H9 (cell line): ENCODE data around the gene STX8. TPM values are rescaled to one million over a fixed set of nuclear protein-coding genes. Genes with fewer than 3 reads are reported as not detected.

Source experiments
- DNase-seq: peaks from one replicate; pipeline ENCODE4 v3.0.0-alpha.2; 2017
- H2AFZ ChIP-seq: one replicate; pipeline ENCODE4 v1.6.1; 2013; ENCODE audit warnings: mild to moderate bottlenecking, low read length, control low read depth, moderate library complexity
- H2AK5ac ChIP-seq: 2 replicates; pipeline ENCODE4 v1.6.1; 2013; ENCODE audit warnings: low read length, control low read depth, mixed read lengths; ENCODE audit not compliant: insufficient read length
- H2BK120ac ChIP-seq: one replicate; pipeline ENCODE4 v1.6.1; 2013; ENCODE audit warnings: low read depth, mild to moderate bottlenecking, low read length, control low read depth, inconsistent platforms; ENCODE audit not compliant: poor library complexity, severe bottlenecking
- H2BK12ac ChIP-seq: 2 replicates; pipeline ENCODE4 v1.6.1; 2013; ENCODE audit warnings: low read length, control low read depth, mixed read lengths, low read depth; ENCODE audit not compliant: insufficient read length
- H2BK15ac ChIP-seq: 2 replicates; pipeline ENCODE4 v1.6.1; 2013; ENCODE audit warnings: low read depth, low read length, control low read depth
- H2BK20ac ChIP-seq: one replicate; pipeline ENCODE4 v1.6.1; 2013; ENCODE audit warnings: low read depth, mild to moderate bottlenecking, low read length, control low read depth, inconsistent platforms; ENCODE audit not compliant: poor library complexity, severe bottlenecking
- H2BK5ac ChIP-seq: 2 replicates; pipeline ENCODE4 v1.6.1; 2013; ENCODE audit warnings: low read length, control low read depth, mixed read lengths; ENCODE audit not compliant: insufficient read length
- H3K14ac ChIP-seq: 2 replicates; pipeline ENCODE4 v1.6.1; 2013; ENCODE audit warnings: low read length, control low read depth; ENCODE audit not compliant: insufficient read depth
- H3K18ac ChIP-seq: 2 replicates; pipeline ENCODE4 v1.6.1; 2013; ENCODE audit warnings: low read depth, mild to moderate bottlenecking, mixed read lengths, low read length, control low read depth; ENCODE audit not compliant: insufficient read length
- H3K23ac ChIP-seq: 2 replicates; pipeline ENCODE4 v1.6.1; 2013; ENCODE audit warnings: low read length, control low read depth, mixed read lengths, low read depth; ENCODE audit not compliant: insufficient read length
- H3K23me2 ChIP-seq: 2 replicates; pipeline ENCODE4 v1.6.1; 2013; ENCODE audit warnings: low read depth, mild to moderate bottlenecking, mixed read lengths, low read length, control low read depth; ENCODE audit not compliant: insufficient read length, poor library complexity, severe bottlenecking
- H3K27ac ChIP-seq: 2 replicates; pipeline ENCODE4 v1.5.1; 2013; ENCODE audit warnings: low read length, control low read depth, mixed read lengths, low read depth; ENCODE audit not compliant: insufficient read length
- H3K27me3 ChIP-seq: 2 replicates; pipeline ENCODE4 v1.6.1; 2013; ENCODE audit warnings: low read length, control low read depth, inconsistent platforms; ENCODE audit not compliant: insufficient read depth
- H3K4ac ChIP-seq: 2 replicates; pipeline ENCODE4 v1.6.1; 2013; ENCODE audit warnings: low read depth, mild to moderate bottlenecking, control low read depth, inconsistent platforms, low read length, moderate library complexity
- H3K4me1 ChIP-seq: 2 replicates; pipeline ENCODE4 v1.6.1; 2013; ENCODE audit warnings: low read length, control low read depth, inconsistent platforms; ENCODE audit not compliant: insufficient read depth
- H3K4me2 ChIP-seq: 2 replicates; pipeline ENCODE4 v1.6.1; 2013; ENCODE audit warnings: low read length, control low read depth, mixed read lengths; ENCODE audit not compliant: insufficient read length, insufficient read depth
- H3K56ac ChIP-seq: 2 replicates; pipeline ENCODE4 v1.6.1; 2013; ENCODE audit warnings: low read depth, mild to moderate bottlenecking, mixed read lengths, low read length, control low read depth; ENCODE audit not compliant: insufficient read length
- H3K79me1 ChIP-seq: 2 replicates; pipeline ENCODE4 v1.6.1; 2013; ENCODE audit warnings: low read depth, mild to moderate bottlenecking, moderate library complexity, low read length, control low read depth, inconsistent platforms; ENCODE audit not compliant: insufficient read depth, poor library complexity, severe bottlenecking
- H3K79me2 ChIP-seq: 2 replicates; pipeline ENCODE4 v1.6.1; 2013; ENCODE audit warnings: low read length, control low read depth, inconsistent platforms; ENCODE audit not compliant: insufficient read depth
- H3K9ac ChIP-seq: 2 replicates; pipeline ENCODE4 v1.6.1; 2013; ENCODE audit warnings: low read length, control low read depth, mixed read lengths; ENCODE audit not compliant: insufficient read length; ENCODE audit errors: extremely low read depth
- H3K9me3 ChIP-seq: one replicate; pipeline ENCODE4 v1.6.1; 2013; ENCODE audit warnings: low read depth, low read length, inconsistent platforms; ENCODE audit not compliant: control insufficient read depth
- H3T11ph ChIP-seq: one replicate; pipeline ENCODE4 v1.6.1; 2013; ENCODE audit warnings: mild to moderate bottlenecking, low read length, control low read depth, inconsistent platforms
- H4K20me1 ChIP-seq: one replicate; pipeline ENCODE4 v1.6.1; 2013; ENCODE audit not compliant: control insufficient read depth, insufficient read length, insufficient read depth
- H4K5ac ChIP-seq: 2 replicates; pipeline ENCODE4 v1.6.1; 2013; ENCODE audit warnings: low read depth, mild to moderate bottlenecking, mixed read lengths, low read length, control low read depth; ENCODE audit not compliant: insufficient read length
- H4K8ac ChIP-seq: replicated peaks from 2 replicates; pipeline ENCODE4 v1.6.1; 2013; ENCODE audit warnings: low read length, control low read depth, mixed read lengths, low read depth; ENCODE audit not compliant: insufficient read length
- H4K91ac ChIP-seq: 2 replicates; pipeline ENCODE4 v1.6.1; 2013; ENCODE audit warnings: low read depth, mild to moderate bottlenecking, moderate library complexity, mixed read lengths, low read length, control low read depth; ENCODE audit not compliant: insufficient read length
- H3K27ac Mint-ChIP-seq, 3 experiments: 2 replicates in 2 of 3; 3 replicates in 1 of 3; pipeline ENCODE4 v1.8.0; 2020 to 2021; ENCODE audit warnings: mixed read lengths in 3 of 3, mild to moderate bottlenecking in 1 of 3, moderate library complexity in 1 of 3
- H3K27me3 Mint-ChIP-seq: 2 replicates; pipeline ENCODE4 v1.8.0; 2021; ENCODE audit warnings: low read depth, mild to moderate bottlenecking, moderate library complexity, mixed read lengths
- H3K36me3 Mint-ChIP-seq, 3 experiments: 2 replicates in 2 of 3; 3 replicates in 1 of 3; pipeline ENCODE4 v1.8.0; 2020 to 2021; ENCODE audit warnings: low read depth in 3 of 3, mixed read lengths in 3 of 3; ENCODE audit not compliant: insufficient read depth in 1 of 3
- H3K4me1 Mint-ChIP-seq, 2 experiments: 2 replicates each; pipeline ENCODE4 v1.8.0; 2020; ENCODE audit warnings: mixed read lengths in 2 of 2
- H3K4me3 Mint-ChIP-seq, 2 experiments: 2 replicates in 1 of 2; 3 replicates in 1 of 2; pipeline ENCODE4 v1.8.0; 2020 to 2021; ENCODE audit warnings: mild to moderate bottlenecking in 2 of 2, mixed read lengths in 2 of 2, moderate library complexity in 1 of 2
- H3K9me3 Mint-ChIP-seq, 2 experiments: 2 replicates in 1 of 2; 3 replicates in 1 of 2; pipeline ENCODE4 v1.8.0; 2020; ENCODE audit warnings: mild to moderate bottlenecking in 2 of 2, mixed read lengths in 2 of 2, moderate library complexity in 1 of 2
- CTCF ChIP-seq: fragments of 200-600 bp; sonication (generic); conservative IDR thresholded peaks from 3 replicates; pipeline ENCODE4 v1.8.0; 2021; ENCODE audit warnings: antibody characterized with exemption, mild to moderate bottlenecking
- WGBS: extraction: QIAGEN DNeasy Blood & Tissue Kit; methylation state at CpG from one replicate; pipeline ENCODE4 v1.1.7; 2013; ENCODE audit warnings: missing lambda C conversion rate, low lambda C conversion rate, mixed read lengths; ENCODE audit not compliant: insufficient read length; ENCODE audit errors: extremely low coverage; 5-methylcytosine and 5-hydroxymethylcytosine counted together
- total RNA-seq: library from RNA; stranded (reverse); gene quantifications from 2 replicates; pipeline ENCODE4 v1.2.1, GENCODE V29; 2021

Gene STX8
- total RNA-seq, 1 experiment from 2014 or later = 55.1 TPM

DNA sequence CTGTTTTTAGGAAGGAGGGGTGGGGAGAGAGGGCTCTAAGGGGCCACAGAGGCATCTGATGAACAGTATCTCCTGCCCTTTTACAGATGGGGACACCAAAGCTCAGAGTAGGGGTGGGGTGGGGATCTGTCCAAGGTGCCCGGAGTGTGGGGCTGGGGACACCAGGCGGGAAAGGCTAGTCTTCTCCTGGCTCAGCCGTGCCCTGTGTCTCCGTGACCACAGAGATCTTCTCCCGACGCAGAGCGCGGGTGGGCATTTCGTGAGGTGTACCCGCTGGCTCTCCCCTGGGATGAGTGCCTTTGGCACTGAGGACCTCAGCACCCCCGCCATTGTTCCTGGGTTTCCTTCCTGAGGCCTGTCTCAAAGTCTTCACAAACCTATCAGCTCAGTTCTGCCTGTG, 344.8 kb downstream of the STX8 start:
- H2BK12ac ChIP-seq = no peak overlapping the region
- no peak for TF ChIP-seq CTCF

More for the DNA sequence above, 344.8 kb downstream of the STX8 start:
- Histone ChIP-seq H4K8ac (no peak overlapping the region), H3K9me3 (no peaks in the 10 kb centered on the region), H3K14ac (no peak overlapping the region), H3T11ph (no peak overlapping the region), H2AK5ac (no peak overlapping the region), H3K4me2 (no peak overlapping the region), H2BK5ac (no peak overlapping the region), H2BK20ac (no peak overlapping the region), H3K4ac (no peak overlapping the region), H4K5ac (no peak overlapping the region), H4K91ac (no peak overlapping the region), H3K27ac (no peak overlapping the region), H3K9ac (no peak overlapping the region), H3K79me1 (no peaks in the 10 kb centered on the region), H4K20me1 (peaks cover 6% of the 10 kb centered on the region), H2BK15ac (no peak overlapping the region), H3K4me1 (no peaks in the 10 kb centered on the region; the same call in 1 of the 2 replicates), H3K23ac (no peak overlapping the region), H3K27me3 (no peaks in the 10 kb centered on the region), H2BK120ac (no peak overlapping the region), H3K23me2 (no peaks in the 10 kb centered on the region), H3K56ac (no peak overlapping the region), H2AFZ (no peak overlapping the region), H3K18ac (no peak overlapping the region), H3K79me2 (no peaks in the 10 kb centered on the region)
- Mint-ChIP-seq H3K27ac (no peak overlapping the region), H3K4me1 (no peaks in the 10 kb centered on the region), H3K9me3 (no peaks in the 10 kb centered on the region), H3K4me3 (no peak overlapping the region), H3K27me3 (no peaks in the 10 kb centered on the region; the same call in 1 of the 2 replicates), H3K36me3 (no peaks in the 10 kb centered on the region)
- no CpG with 5 or more reads among the region's 11 CpGs for WGBS
- no peak for DNase-seq
